Lung (tissue), 12 donors: ENCODE results near the gene PDXK. TPM values are rescaled to one million over a fixed set of nuclear protein-coding genes. Genes with fewer than 3 reads are reported as not detected.

Experiments used
- ATAC-seq: fragments of 200-7000 bp; cut with Tn5 transposase; one replicate; pipeline ENCODE4 v1.9.1; 2020; ENCODE audit warnings: moderate number of reproducible peaks; ENCODE audit not compliant: insufficient read depth, low FRiP score
- DNase-seq, 3 donors: peaks; one replicate each; pipeline ENCODE4 v3.0.0-alpha.2; 2013 to 2017
- H3K27ac ChIP-seq, 2 donors: one replicate each; pipeline ENCODE4 v1.5.1; 2013; ENCODE audit warnings: mild to moderate bottlenecking in 2 of 2, moderate library complexity in 2 of 2, control low read depth in 1 of 2, inconsistent platforms in 1 of 2, low read depth in 1 of 2, low read length in 1 of 2
- H3K27me3 ChIP-seq, 3 donors: one replicate each; pipeline ENCODE4 v1.5.1; 2013; ENCODE audit warnings: low read length in 2 of 3; ENCODE audit not compliant: control insufficient read depth in 3 of 3, insufficient read depth in 3 of 3
- H3K36me3 ChIP-seq, 4 donors: one replicate each; pipeline ENCODE4 v1.5.1; 2013; ENCODE audit warnings: low read length in 4 of 4, mild to moderate bottlenecking in 1 of 4, moderate library complexity in 1 of 4; ENCODE audit not compliant: control insufficient read depth in 4 of 4, insufficient read depth in 4 of 4
- H3K4me1 ChIP-seq, 5 donors: one replicate each; pipeline ENCODE4 v1.5.1; 2013; ENCODE audit warnings: low read length in 5 of 5, mild to moderate bottlenecking in 2 of 5, moderate library complexity in 1 of 5; ENCODE audit not compliant: control insufficient read depth in 5 of 5, insufficient read depth in 5 of 5
- H3K4me3 ChIP-seq: one replicate; pipeline ENCODE4 v1.5.1; 2013; ENCODE audit warnings: mild to moderate bottlenecking, control low read depth, moderate library complexity
- H3K9ac ChIP-seq, 2 donors: one replicate each; pipeline ENCODE4 v1.5.1; 2013; ENCODE audit warnings: low read length in 2 of 2, control low read depth in 1 of 2; ENCODE audit not compliant: insufficient read depth in 1 of 2
- H3K9me3 ChIP-seq, 4 donors: one replicate each; pipeline ENCODE4 v1.5.1; 2013; ENCODE audit warnings: low read length in 3 of 4, mild to moderate bottlenecking in 1 of 4, moderate library complexity in 1 of 4; ENCODE audit not compliant: control insufficient read depth in 4 of 4, insufficient read depth in 3 of 4
- WGBS, 2 donors: extraction: QIAGEN DNeasy Blood & Tissue Kit; methylation state at CpG; one replicate each; pipeline ENCODE4 v1.1.7; 2013; 5-methylcytosine and 5-hydroxymethylcytosine counted together
- polyA plus RNA-seq, 2 donors: library from polyadenylated mRNA; stranded (reverse); fragments of 200-250 nt; gene quantifications; one replicate each; pipeline ENCODE4 v1.2.1, GENCODE V29; 2013
- total RNA-seq, 2 donors: library from RNA; depleted of rRNA in 1 of 2; stranded (reverse); fragments of >200 nt in 1 of 2; gene quantifications; one replicate each; pipeline ENCODE4 v1.2.1, GENCODE V29; 2014 to 2021
- TF ChIP-seq, protein P1 (sequence below): IDR thresholded peaks from 2 replicates; pipeline ENCODE4 v1.5.1; 2012; ENCODE audit warnings: mild to moderate bottlenecking; ENCODE audit errors: control extremely low read depth, extremely low read depth
- donor health status: control.
- donor health status: control.
- donor health status: Bipolar disorder and iron deficiency.
- donor health status: healthy.
- donor health status: DM: yes; HTN: yes; CAD: no.

The PDXK gene
- total and polyA plus RNA-seq, 4 donors: 62.7 to 276 (median 157) TPM

DNA sequence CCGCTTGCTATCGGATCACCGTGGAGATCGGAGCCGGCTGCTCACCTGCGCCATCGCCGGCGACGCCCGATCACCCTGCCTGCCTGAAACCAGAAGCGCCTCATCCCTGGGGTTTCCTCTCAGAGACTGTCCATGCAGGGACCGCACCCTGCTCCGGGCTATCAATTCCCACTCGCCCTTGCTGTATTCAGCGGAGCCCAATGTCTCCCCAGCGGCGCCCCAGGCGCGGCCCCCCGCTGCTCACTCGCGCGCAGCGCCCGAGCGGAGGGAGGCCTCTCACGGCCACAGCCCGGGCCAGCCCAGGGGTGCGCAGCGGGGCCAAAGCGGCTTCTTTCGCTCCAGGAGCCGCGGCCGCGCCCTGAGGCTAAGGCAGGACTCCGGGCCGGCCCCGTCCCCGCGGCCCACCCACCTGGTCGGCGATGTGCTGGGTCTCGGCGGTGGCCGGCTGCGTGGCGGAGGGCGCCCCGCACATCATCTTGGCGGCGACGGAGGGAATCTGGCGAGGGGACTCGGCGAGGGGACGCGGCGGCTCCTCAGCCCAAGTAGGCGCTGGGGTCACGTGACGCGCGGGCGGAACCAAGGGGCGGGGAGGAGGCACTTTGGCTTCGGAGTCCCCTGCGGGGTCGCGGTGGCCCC lies 57.0 kb downstream of the PDXK start, which contains the start of gene CSTB:
Gene CSTB, minus strand, starts transcription at position 514 of the 636 bp plus-strand sequence. Its CDS starts 39 bp downstream, at position 475.
- TF ChIP-seq, protein P1, sequence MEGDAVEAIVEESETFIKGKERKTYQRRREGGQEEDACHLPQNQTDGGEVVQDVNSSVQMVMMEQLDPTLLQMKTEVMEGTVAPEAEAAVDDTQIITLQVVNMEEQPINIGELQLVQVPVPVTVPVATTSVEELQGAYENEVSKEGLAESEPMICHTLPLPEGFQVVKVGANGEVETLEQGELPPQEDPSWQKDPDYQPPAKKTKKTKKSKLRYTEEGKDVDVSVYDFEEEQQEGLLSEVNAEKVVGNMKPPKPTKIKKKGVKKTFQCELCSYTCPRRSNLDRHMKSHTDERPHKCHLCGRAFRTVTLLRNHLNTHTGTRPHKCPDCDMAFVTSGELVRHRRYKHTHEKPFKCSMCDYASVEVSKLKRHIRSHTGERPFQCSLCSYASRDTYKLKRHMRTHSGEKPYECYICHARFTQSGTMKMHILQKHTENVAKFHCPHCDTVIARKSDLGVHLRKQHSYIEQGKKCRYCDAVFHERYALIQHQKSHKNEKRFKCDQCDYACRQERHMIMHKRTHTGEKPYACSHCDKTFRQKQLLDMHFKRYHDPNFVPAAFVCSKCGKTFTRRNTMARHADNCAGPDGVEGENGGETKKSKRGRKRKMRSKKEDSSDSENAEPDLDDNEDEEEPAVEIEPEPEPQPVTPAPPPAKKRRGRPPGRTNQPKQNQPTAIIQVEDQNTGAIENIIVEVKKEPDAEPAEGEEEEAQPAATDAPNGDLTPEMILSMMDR: no peak
- ATAC-seq (peak; percentile 75), DNase-seq (peak; percentile 78 to 83 (median 83))
- H3K27ac ChIP-seq: peak within 1 kb of the TSS; percentile 83 to 97
- WGBS, 2 donors: 1% methylated on average over 67 to 71 of the region's 71 CpGs
- H3K9me3 ChIP-seq: no peaks in the 10 kb centered on the region
- no peaks in the 10 kb centered on the region for H3K27me3 ChIP-seq
- peaks cover 0 to 11% (median 7%) of the 10 kb centered on the region in 5 donors for H3K4me1 ChIP-seq
- peak within 1 kb of the TSS; percentile 29 to 70 for H3K9ac ChIP-seq
- peak within 1 kb of the TSS; percentile 93 for H3K4me3 ChIP-seq
- H3K36me3 ChIP-seq: peaks cover 0 to 12% (median 6%) of the 10 kb centered on the region in 4 donors

DNA sequence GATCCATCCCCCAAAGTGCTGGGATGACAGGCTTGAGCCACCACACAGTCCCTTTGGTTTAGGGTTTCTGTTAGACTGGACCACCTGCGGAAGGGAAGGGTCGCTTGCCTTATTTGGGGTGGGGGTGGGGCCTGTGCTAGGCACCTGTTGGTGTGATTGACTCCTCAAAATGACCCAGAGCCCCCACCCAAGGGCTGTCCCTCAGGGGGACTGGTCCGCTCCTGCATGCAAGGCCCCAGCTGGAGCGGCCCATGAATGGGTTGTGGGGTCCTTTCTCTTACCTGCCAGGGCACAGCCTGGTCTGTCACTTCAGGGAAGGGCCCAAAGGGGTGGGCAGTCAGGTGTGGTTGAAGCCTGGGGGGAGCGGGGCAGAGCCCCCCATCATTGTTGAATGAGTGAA lies 59.0 kb downstream of the PDXK start:
- no peak overlapping the region for H3K4me3 ChIP-seq
- peaks cover 0 to 11% (median 7%) of the 10 kb centered on the region in 5 donors for H3K4me1 ChIP-seq
- H3K36me3 ChIP-seq: peaks cover 0 to 12% (median 6%) of the 10 kb centered on the region in 4 donors
- DNase-seq: no peak
- no peak overlapping the region for H3K27ac ChIP-seq
- 98% methylated on average over 5 of the region's 5 CpGs for whole genome bisulfite sequencing, 2 donors
- TF ChIP-seq, protein P1: no peak
- ATAC-seq: no peak
- no peaks in the 10 kb centered on the region for H3K9me3 ChIP-seq
- no peaks in the 10 kb centered on the region for H3K27me3 ChIP-seq
- H3K9ac ChIP-seq: no peak overlapping the region

DNA sequence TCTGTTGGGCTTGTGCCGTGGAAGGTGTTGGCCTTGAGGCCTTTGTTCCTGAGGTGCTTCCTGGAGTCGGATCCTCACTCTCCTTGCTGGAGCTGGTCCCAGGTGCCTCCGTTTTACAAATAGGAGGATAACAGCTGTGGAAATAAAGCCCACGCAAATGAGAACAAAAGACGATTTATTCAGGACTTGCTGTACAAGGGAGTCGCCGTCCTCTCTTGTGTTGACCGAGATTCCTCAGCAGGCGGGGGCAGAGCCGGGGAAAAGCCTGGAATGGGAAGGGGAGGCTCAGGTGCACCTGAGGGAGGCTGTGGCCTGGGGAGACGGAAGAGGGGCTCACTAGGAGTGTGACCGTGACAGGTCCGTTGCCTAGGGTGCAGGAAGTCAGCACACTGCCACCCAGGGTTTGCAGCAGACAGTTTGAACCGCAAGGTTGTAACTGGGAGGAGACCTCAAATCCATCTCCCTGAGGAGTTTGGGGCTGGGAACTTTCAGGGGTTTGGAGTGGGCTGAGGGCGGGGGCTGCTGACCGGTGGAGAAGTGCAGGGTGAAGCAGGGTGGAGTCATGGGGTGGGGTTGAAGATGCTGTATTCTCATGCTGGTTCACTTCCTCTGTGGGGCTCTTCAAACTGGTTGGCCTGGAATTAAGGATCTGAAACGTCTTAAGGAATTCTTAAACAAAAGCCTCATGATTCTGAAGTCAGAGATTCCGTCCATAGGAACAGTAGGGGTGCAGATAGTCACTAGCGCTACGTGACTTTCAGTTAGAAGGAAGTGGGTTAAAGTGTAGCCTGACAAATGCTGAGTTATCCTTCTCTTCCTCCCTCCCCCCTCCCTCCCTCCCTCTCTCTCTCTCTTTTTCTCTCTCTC lies 59.8 kb downstream of the PDXK start:
- Histone ChIP-seq H3K27ac (peak overlapping the region in 1 of 2 donors; percentile 48), H3K9me3 (no peaks in the 10 kb centered on the region), H3K27me3 (no peaks in the 10 kb centered on the region), H3K9ac (no peak overlapping the region), H3K4me3 (no peak overlapping the region), H3K4me1 (peaks cover 0 to 11% (median 7%) of the 10 kb centered on the region in 5 donors), H3K36me3 (peaks cover 0 to 6% (median under 1%) of the 10 kb centered on the region in 4 donors)
- ATAC-seq: no peak
- DNase-seq: peak in 1 of 3 donors; percentile 29
- 62 to 63% methylated on average over 20 of the region's 20 CpGs for WGBS, 2 donors
- TF ChIP-seq, protein P1: no peak
